Caco-2 (cell line): Measurements from ENCODE around the gene BRD7. TPM values are rescaled to one million over a fixed set of nuclear protein-coding genes. Genes with fewer than 3 reads are reported as not detected.

Experiments used
- BruUV-seq: library from RNA; stranded (reverse); fragments of 400-500 nt; replicated peaks from 2 replicates; lab custom pipeline; 2021; lab: Mats Ljungman, UMichigan
- CTCF ChIA-PET: fragments of 300-600 bp; sonication (Branson Sonifier 250); formaldehyde crosslinking; loops from one replicate; lab custom pipeline; 2022; ENCODE audit warnings: antibody characterized with exemption; lab: Charles Lee
- POLR2A ChIA-PET: fragments of 300-600 bp; sonication (Branson Sonifier 250); formaldehyde crosslinking; loops from one replicate; lab custom pipeline; 2022; ENCODE audit warnings: antibody characterized with exemption; lab: Charles Lee
- DNase-seq, 2 experiments: peaks; one replicate each; pipeline versions ENCODE4 v3.0.0 to v3.0.0-alpha.2; 2020 to 2022
- H3K27me3 ChIP-seq: replicated peaks from 2 replicates; pipeline ENCODE4 v1.6.0; 2011; ENCODE audit warnings: low read length; ENCODE audit not compliant: control insufficient read depth, insufficient read depth
- H3K36me3 ChIP-seq: 2 replicates; pipeline ENCODE4 v1.5.1; 2011; ENCODE audit warnings: low read length; ENCODE audit not compliant: control insufficient read depth, insufficient read depth
- H3K4me1 ChIP-seq: fragments of 250-450 bp; sonication (Bioruptor Pico); 2 replicates; pipeline ENCODE4 v1.5.1; 2020; ENCODE audit warnings: mild to moderate bottlenecking
- H3K4me3 ChIP-seq: 2 replicates; pipeline ENCODE4 v1.5.1; 2011; ENCODE audit warnings: low read depth, mild to moderate bottlenecking, control low read depth, low read length
- H3K9me3 ChIP-seq: fragments of 250-450 bp; sonication (Bioruptor Pico); 2 replicates; pipeline ENCODE4 v1.5.1; 2020; ENCODE audit warnings: mild to moderate bottlenecking, moderate library complexity
- H3K27ac Mint-ChIP-seq: one replicate; pipeline ENCODE4 v1.8.0; 2022; ENCODE audit warnings: mixed read lengths; ENCODE audit not compliant: unreplicated experiment
- H3K27me3 Mint-ChIP-seq: one replicate; pipeline ENCODE4 v1.8.0; 2022; ENCODE audit warnings: mixed read lengths; ENCODE audit not compliant: insufficient read depth, unreplicated experiment
- H3K36me3 Mint-ChIP-seq: one replicate; pipeline ENCODE4 v1.8.0; 2022; ENCODE audit warnings: mild to moderate bottlenecking, mixed read lengths; ENCODE audit not compliant: insufficient read depth, unreplicated experiment
- H3K4me1 Mint-ChIP-seq: one replicate; pipeline ENCODE4 v1.8.0; 2022; ENCODE audit warnings: low read depth, mixed read lengths; ENCODE audit not compliant: unreplicated experiment
- H3K4me3 Mint-ChIP-seq: one replicate; pipeline ENCODE4 v1.8.0; 2022; ENCODE audit warnings: mild to moderate bottlenecking, moderate library complexity, mixed read lengths; ENCODE audit not compliant: unreplicated experiment
- H3K9me3 Mint-ChIP-seq: one replicate; pipeline ENCODE4 v1.8.0; 2022; ENCODE audit warnings: mixed read lengths; ENCODE audit not compliant: unreplicated experiment
- intact Hi-C: fragments of 100-400 bp; cut with micrococcal nuclease; formaldehyde crosslinking; loops from one replicate; pipeline ENCODE4 v1.10.0; 2022; ENCODE audit not compliant: unreplicated experiment
- total RNA-seq: library from RNA; stranded (reverse); gene quantifications from 2 replicates; pipeline ENCODE4 v1.2.3, GENCODE V29; 2022
- TF ChIP-seq, protein P1 (sequence below), 2 experiments: fragments of 200-600 bp in 1 of 2; IDR thresholded peaks; 1 replicate in 1 of 2; 2 replicates in 1 of 2; pipeline versions ENCODE4 v1.5.1 to v1.8.0; 2011 to 2022; ENCODE audit warnings: antibody characterized with exemption in 1 of 2, control low read depth in 1 of 2, inconsistent platforms in 1 of 2, low read depth in 1 of 2, low read length in 1 of 2, mild to moderate bottlenecking in 1 of 2, moderate library complexity in 1 of 2; ENCODE audit not compliant: insufficient read depth in 1 of 2, severe bottlenecking in 1 of 2, unreplicated experiment in 1 of 2

The BRD7 gene
- total RNA-seq, 1 experiment from 2014 or later, result 170 TPM

DNA sequence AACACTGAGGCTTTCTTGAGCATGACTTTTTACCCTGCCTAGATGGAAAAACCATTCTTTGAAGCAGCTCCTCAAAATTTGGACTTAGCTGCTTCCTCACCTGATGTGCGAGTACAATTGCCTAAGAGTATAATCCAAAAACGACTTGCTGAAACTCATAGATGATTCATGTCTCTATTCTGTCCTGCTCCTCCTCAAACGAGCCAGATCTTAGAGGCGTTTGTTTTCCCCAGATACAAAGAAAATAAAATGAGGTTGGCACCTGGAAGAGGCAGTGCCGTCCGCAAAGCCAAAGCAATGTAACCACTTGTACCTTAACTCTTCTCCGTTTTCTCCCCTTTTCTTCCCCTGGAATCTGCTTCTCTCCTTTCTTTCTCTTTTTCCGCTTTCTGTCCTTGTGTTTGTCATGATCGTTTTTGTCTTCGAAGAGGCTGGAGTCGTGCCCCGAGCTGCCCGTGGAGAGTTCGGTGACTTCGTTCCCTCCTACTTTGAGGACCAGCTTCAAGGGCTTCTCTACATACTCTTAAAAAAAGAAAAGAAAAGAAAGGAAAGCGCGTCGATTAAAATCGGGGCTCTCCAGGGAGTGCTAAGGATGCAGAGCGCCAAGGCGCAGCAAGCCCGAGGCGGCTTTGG, 895 bp downstream of the BRD7 start:
- ChIA-PET POLR2A (interaction anchor here (0.6 kb wide), 1 partner anchor 69 kb away, joined by 6 read pairs; no protein-coding TSS in a partner anchor), CTCF (interaction anchor here (0.6 to 1.8 kb wide), 7 partner anchors 13 to 690 kb away, joined by 3 to 6 read pairs (median 5); no protein-coding TSS in a partner anchor)
- Histone ChIP-seq H3K36me3 (no peaks in the 10 kb centered on the region; the same call in 1 of the 2 replicates), H3K27me3 (no peaks in the 10 kb centered on the region), H3K4me1 (peaks cover 20% of the 10 kb centered on the region), H3K9me3 (no peaks in the 10 kb centered on the region), H3K4me3 (peak overlapping the region; percentile 55)
- TF ChIP-seq, protein P1, sequence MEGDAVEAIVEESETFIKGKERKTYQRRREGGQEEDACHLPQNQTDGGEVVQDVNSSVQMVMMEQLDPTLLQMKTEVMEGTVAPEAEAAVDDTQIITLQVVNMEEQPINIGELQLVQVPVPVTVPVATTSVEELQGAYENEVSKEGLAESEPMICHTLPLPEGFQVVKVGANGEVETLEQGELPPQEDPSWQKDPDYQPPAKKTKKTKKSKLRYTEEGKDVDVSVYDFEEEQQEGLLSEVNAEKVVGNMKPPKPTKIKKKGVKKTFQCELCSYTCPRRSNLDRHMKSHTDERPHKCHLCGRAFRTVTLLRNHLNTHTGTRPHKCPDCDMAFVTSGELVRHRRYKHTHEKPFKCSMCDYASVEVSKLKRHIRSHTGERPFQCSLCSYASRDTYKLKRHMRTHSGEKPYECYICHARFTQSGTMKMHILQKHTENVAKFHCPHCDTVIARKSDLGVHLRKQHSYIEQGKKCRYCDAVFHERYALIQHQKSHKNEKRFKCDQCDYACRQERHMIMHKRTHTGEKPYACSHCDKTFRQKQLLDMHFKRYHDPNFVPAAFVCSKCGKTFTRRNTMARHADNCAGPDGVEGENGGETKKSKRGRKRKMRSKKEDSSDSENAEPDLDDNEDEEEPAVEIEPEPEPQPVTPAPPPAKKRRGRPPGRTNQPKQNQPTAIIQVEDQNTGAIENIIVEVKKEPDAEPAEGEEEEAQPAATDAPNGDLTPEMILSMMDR (IDR thresholded peaks at IDR 0.05; ENCODE audit: insufficient read depth in 1 of 2, low read depth in 1 of 2, low read length in 1 of 2, severe bottlenecking in 1 of 2, unreplicated experiment in 1 of 2), result no peak
- no peak for DNase-seq
- no TSS peak for BruUV-seq
- H3K9me3 Mint-ChIP-seq, result no peaks in the 10 kb centered on the region
- intact Hi-C loops, result no loop called here
- peaks cover 40% of the 10 kb centered on the region for H3K36me3 Mint-ChIP-seq
- peaks cover 30% of the 10 kb centered on the region for H3K4me1 Mint-ChIP-seq
- H3K4me3 Mint-ChIP-seq, result peak overlapping the region; percentile 88
- no peaks in the 10 kb centered on the region for H3K27me3 Mint-ChIP-seq
- H3K27ac Mint-ChIP-seq, result peak overlapping the region; percentile 72

DNA sequence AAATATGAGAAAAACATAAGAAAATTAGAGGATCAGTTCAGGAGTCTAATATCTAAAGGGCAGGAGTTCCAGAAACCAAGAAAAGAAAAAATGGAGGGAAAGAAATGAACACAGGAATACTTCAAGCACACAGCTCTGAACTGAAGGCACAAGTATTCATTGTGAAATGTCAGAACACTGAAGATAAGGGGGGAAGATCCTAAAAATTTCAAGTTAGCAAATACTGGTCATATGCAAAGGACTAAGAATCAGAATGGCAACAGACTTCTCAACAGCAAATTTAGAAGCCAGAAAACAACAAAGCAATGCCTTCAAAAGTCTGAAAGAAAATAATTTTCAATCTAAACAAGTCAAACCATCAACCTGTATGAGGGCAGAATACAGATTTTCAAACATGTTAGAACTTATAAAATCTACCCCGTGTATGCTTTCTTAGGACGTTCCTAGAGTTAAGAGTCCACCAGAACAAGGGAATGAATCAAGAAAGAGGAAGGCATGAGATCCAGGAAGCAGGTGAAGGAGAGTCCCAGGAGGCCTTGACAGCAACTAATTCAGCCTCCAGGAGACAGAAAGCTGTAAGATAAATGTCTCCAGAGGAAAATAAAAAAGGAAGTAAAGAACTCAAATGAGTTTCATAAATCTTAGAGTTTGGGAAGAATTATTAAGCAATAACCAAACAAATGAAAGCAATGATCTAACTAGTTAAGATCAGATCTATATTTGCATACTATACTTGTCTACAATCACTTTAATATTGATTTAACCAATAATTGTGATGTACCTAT, 2.8 kb downstream of the BRD7 start:
- TF ChIP-seq, protein P1 (IDR thresholded peaks at IDR 0.05; ENCODE audit: insufficient read depth in 1 of 2, low read depth in 1 of 2, low read length in 1 of 2, severe bottlenecking in 1 of 2, unreplicated experiment in 1 of 2), result no peak
- no peak for DNase-seq
- POLR2A ChIA-PET, result no interaction called here
- no peaks in the 10 kb centered on the region for H3K9me3 Mint-ChIP-seq
- intact Hi-C loops, result no loop called here
- peaks cover 20% of the 10 kb centered on the region for H3K4me1 ChIP-seq
- peaks cover 54% of the 10 kb centered on the region for H3K36me3 Mint-ChIP-seq
- peaks cover 30% of the 10 kb centered on the region for H3K4me1 Mint-ChIP-seq
- no TSS peak for BruUV-seq
- no peaks in the 10 kb centered on the region; the same call in 1 of the 2 replicates for H3K36me3 ChIP-seq
- H3K27me3 Mint-ChIP-seq, result no peaks in the 10 kb centered on the region
- peak overlapping the region; percentile 1 for H3K4me3 Mint-ChIP-seq
- H3K4me3 ChIP-seq, result no peak overlapping the region
- H3K27me3 ChIP-seq, result no peaks in the 10 kb centered on the region
- H3K27ac Mint-ChIP-seq, result no peak overlapping the region
- H3K9me3 ChIP-seq, result no peaks in the 10 kb centered on the region
- CTCF ChIA-PET, result interaction anchor here (1.8 kb wide), 1 partner anchor 11 kb away, joined by 5 read pairs; no protein-coding TSS in a partner anchor

DNA sequence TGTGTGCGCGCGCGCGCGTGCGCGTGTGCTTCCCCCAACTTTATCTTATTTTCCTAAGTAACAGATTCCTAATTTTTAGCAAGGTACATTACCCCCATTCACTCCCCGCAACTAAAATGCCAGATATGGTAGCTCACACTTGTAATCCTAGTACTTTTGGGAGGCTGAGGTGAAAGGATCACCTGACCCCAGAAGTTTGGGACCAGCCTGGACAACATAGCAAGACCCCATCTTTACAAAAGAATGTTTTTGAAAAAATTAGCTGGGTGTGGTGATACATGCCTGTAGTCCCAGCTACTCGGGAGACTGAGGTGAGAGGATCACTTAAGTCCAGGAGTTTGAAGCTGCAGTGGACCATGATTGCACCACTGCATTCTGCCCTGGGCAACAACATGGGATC, 5.1 kb downstream of the BRD7 start:
- TF ChIP-seq, protein P1 (IDR thresholded peaks at IDR 0.05; ENCODE audit: insufficient read depth in 1 of 2, low read depth in 1 of 2, low read length in 1 of 2, severe bottlenecking in 1 of 2, unreplicated experiment in 1 of 2), result no peak
- Mint-ChIP-seq H3K36me3 (peaks cover 60% of the 10 kb centered on the region), H3K4me1 (peaks cover 18% of the 10 kb centered on the region), H3K27me3 (no peaks in the 10 kb centered on the region), H3K4me3 (no peak overlapping the region), H3K9me3 (no peaks in the 10 kb centered on the region), H3K27ac (no peak overlapping the region)
- CTCF ChIA-PET, result no interaction called here
- POLR2A ChIA-PET, result no interaction called here
- H3K27me3 ChIP-seq, result no peaks in the 10 kb centered on the region
- DNase-seq, result no peak
- peaks cover 15% of the 10 kb centered on the region for H3K4me1 ChIP-seq
- H3K4me3 ChIP-seq, result no peak overlapping the region
- intact Hi-C loops, result no loop called here
- no TSS peak for BruUV-seq
- no peaks in the 10 kb centered on the region for H3K9me3 ChIP-seq
- no peaks in the 10 kb centered on the region; the same call in 1 of the 2 replicates for H3K36me3 ChIP-seq
